Measurements from ENCODE around the gene RAD51B. TPM values are rescaled to one million over a fixed set of nuclear protein-coding genes. Genes with fewer than 3 reads are reported as not detected.

RAD51B gene
- total RNA-seq, 6 experiments from 2014 or later = 2.7 to 5.8 (median 4.3) TPM

DNA sequence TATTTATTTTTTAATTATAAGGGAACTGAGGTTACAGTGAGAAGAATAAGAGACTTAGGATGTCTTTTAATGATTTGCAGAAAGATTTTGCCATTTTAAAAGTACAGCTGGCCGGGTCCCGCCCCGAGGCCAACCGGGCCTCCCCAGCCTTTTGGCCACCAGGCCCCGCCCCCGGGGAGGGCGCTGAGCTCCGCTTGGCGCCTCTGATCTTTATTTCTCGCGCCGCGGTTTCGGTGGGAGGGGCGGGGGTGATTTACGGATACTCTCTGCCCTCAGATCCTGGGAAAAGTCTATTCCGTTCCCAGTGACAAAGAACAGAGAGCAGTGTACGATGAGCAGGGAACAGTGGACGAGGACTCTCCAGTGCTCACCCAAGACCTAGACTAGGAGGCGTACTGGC, 20.8 kb upstream of the RAD51B start:
- no peak for ATAC-seq
- no peak for DNase-seq
- no peak for TF ChIP-seq POLR2A (IDR thresholded peaks at IDR 0.05)
- TF ChIP-seq, protein P1, sequence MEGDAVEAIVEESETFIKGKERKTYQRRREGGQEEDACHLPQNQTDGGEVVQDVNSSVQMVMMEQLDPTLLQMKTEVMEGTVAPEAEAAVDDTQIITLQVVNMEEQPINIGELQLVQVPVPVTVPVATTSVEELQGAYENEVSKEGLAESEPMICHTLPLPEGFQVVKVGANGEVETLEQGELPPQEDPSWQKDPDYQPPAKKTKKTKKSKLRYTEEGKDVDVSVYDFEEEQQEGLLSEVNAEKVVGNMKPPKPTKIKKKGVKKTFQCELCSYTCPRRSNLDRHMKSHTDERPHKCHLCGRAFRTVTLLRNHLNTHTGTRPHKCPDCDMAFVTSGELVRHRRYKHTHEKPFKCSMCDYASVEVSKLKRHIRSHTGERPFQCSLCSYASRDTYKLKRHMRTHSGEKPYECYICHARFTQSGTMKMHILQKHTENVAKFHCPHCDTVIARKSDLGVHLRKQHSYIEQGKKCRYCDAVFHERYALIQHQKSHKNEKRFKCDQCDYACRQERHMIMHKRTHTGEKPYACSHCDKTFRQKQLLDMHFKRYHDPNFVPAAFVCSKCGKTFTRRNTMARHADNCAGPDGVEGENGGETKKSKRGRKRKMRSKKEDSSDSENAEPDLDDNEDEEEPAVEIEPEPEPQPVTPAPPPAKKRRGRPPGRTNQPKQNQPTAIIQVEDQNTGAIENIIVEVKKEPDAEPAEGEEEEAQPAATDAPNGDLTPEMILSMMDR (IDR thresholded peaks at IDR 0.05) = no peak
- Histone ChIP-seq H3K9me3 (no peaks in the 10 kb centered on the region), H3K4me3 (no peak overlapping the region), H3K36me3 (peaks cover 0 to 87% (median 24%) of the 10 kb centered on the region in 4 donors), H3K27ac (no peak overlapping the region), H3K4me1 (no peaks in the 10 kb centered on the region), H3K27me3 (no peaks in the 10 kb centered on the region)
- WGBS (ENCODE audit: insufficient coverage, low coverage, low lambda C conversion rate, missing lambda C conversion rate) = 83% methylated on average over 14 of the region's 20 CpGs
- intact Hi-C loops (cut with DNase I) = no loop called here

DNA sequence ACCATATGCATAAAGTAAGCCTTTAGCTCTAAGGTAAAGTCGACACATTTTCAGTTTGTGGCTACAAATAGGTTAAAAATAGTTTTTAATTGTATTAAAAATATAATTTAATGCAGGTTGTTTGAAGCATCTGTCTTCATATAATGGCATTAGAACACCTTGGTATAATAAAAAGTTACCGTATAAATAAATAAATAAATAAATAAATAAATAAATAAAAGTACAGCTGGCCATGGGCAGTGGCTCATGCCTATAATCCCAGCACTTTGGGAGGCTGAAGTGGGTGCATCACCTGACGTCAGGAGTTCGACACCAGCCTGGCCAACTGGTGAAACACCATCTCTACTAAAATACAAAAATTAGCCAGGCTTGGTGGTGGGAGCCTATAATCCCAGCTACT, 18.8 kb upstream of the RAD51B start:
- no peak for DNase-seq
- no peak overlapping the region for H3K4me3 ChIP-seq
- 86% methylated on average over 4 of the region's 4 CpGs for WGBS (ENCODE audit: insufficient coverage, low coverage, low lambda C conversion rate, missing lambda C conversion rate)
- no peak for TF ChIP-seq POLR2A (IDR thresholded peaks at IDR 0.05)
- TF ChIP-seq, protein P1 (IDR thresholded peaks at IDR 0.05) = no peak
- H3K27ac ChIP-seq = no peak overlapping the region
- no peaks in the 10 kb centered on the region for H3K9me3 ChIP-seq
- H3K36me3 ChIP-seq = peaks cover 7 to 88% (median 29%) of the 10 kb centered on the region in 4 donors
- intact Hi-C loops (cut with DNase I) = no loop called here
- H3K4me1 ChIP-seq = no peaks in the 10 kb centered on the region
- H3K27me3 ChIP-seq = no peaks in the 10 kb centered on the region
- ATAC-seq = no peak

DNA sequence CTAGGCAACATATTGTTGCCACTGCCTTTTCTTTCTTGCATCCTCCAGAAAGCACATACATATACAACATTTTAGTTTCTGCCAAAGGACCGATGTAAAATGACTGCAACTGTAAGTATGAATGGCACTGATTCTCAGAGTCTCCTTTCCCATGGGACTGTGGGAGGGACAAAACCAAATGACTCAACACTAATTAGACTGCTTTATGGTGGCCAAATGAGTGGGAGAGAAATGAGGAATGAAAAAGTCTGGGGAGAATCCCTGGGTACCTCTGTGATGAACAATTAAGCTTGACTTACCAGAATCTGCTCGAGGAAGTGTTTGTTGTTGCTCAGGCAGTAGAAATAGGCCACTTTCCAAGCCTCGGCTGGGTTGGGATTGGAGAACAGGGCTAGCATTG, 13.3 kb upstream of the RAD51B start:
- WGBS (ENCODE audit: insufficient coverage, low coverage, low lambda C conversion rate, missing lambda C conversion rate) = 96% methylated on average over 3 of the region's 3 CpGs
- H3K27ac ChIP-seq = no peak overlapping the region

DNA sequence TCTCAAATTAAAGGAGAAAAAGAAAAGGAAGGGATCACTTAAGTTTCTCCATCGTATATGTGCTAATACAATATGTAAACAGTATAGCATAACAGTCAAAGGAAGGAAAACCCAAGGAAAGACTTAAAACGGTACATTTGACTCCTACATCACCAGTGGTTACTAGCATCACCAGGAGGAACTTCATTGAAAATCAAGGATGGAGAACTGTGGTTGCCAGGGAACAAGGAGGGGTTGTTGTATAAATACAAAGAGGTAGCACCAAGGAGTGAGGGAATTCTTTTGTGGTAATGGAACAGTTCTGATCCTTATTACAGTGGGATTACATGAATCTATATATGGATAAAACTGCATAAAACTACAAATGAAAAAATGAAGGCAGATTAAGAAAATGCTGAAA, 4.8 kb upstream of the RAD51B start:
- H3K9me3 ChIP-seq = no peaks in the 10 kb centered on the region
- 66% methylated on average over 2 of the region's 2 CpGs for WGBS (ENCODE audit: insufficient coverage, low coverage, low lambda C conversion rate, missing lambda C conversion rate)
- H3K4me3 ChIP-seq = no peak overlapping the region
- H3K4me1 ChIP-seq = peaks cover 0 to 10% (median 5%) of the 10 kb centered on the region in 4 donors
- intact Hi-C loops (cut with DNase I) = no loop called here
- H3K27me3 ChIP-seq = no peaks in the 10 kb centered on the region
- H3K27ac ChIP-seq = no peak overlapping the region
- DNase-seq (no peak), ATAC-seq (no peak)
- no peak for TF ChIP-seq POLR2A (IDR thresholded peaks at IDR 0.05)
- TF ChIP-seq, protein P1 (IDR thresholded peaks at IDR 0.05) = no peak
- H3K36me3 ChIP-seq = peaks cover 0 to 32% (median 3%) of the 10 kb centered on the region in 4 donors

More for the DNA sequence above, 13.3 kb upstream of the RAD51B start:
- DNase-seq = no peak
- intact Hi-C loops (cut with DNase I) = no loop called here
- Histone ChIP-seq H3K27me3 (no peaks in the 10 kb centered on the region), H3K4me1 (no peaks in the 10 kb centered on the region), H3K36me3 (peaks cover 7 to 88% (median 31%) of the 10 kb centered on the region in 4 donors), H3K9me3 (no peaks in the 10 kb centered on the region), H3K4me3 (no peak overlapping the region)
- no peak for ATAC-seq
- TF ChIP-seq, protein P1 (IDR thresholded peaks at IDR 0.05) = no peak
- TF ChIP-seq POLR2A (IDR thresholded peaks at IDR 0.05) = no peak
